Erythroblast (primary cell): ENCODE data around the gene CRYGN.

ENCODE experiments used
- GATA1 ChIP-seq: IDR thresholded peaks from 2 replicates; pipeline ENCODE4 v1.6.1; 2011; ENCODE audit warnings: low read depth, mild to moderate bottlenecking, control low read depth, low read length, moderate library complexity
- POLR2A ChIP-seq: IDR thresholded peaks from 2 replicates; pipeline ENCODE4 v1.6.1; 2011; ENCODE audit warnings: mild to moderate bottlenecking, low read length

- TF ChIP-seq POLR2A (no peak), GATA1 (no peak)
These were observed 49.2 kb downstream of the CRYGN start for GRCh38 chr7:151390598-151391357.
